H1 (cell line): ENCODE results near the gene PBOV1. TPM values are rescaled to one million over a fixed set of nuclear protein-coding genes. Genes with fewer than 3 reads are reported as not detected.

Experiments used
- CTCF ChIA-PET: fragments of 300-600 bp; sonication (Branson Sonifier 250); formaldehyde crosslinking; loops from one replicate; lab custom pipeline; 2021; ENCODE audit not compliant: partially characterized antibody; lab: Charles Lee
- POLR2A ChIA-PET: fragments of 300-600 bp; sonication (Branson Sonifier 250); formaldehyde crosslinking; loops from one replicate; lab custom pipeline; 2021; ENCODE audit warnings: inconsistent platforms; ENCODE audit not compliant: partially characterized antibody; lab: Charles Lee
- DNase-seq, 2 experiments: peaks; one replicate each; pipeline versions ENCODE4 v3.0.0 to v3.0.0-alpha.2; 2010 to 2022; ENCODE audit warnings: low spot score in 2 of 2, low read depth in 1 of 2, mixed read lengths in 1 of 2
- FAIRE-seq: peaks from 2 replicates; lab custom pipeline; 2011; peaks lifted over from hg19 to GRCh38; lab: Jason Lieb, UNC
- H2AFZ ChIP-seq: 2 replicates; pipeline ENCODE4 v1.8.1; 2012; ENCODE audit warnings: low read length, inconsistent platforms
- H2AK5ac ChIP-seq: 2 replicates; pipeline ENCODE4 v1.6.1; 2013; ENCODE audit warnings: low read depth, low read length
- H2BK120ac ChIP-seq: replicated peaks from 2 replicates; pipeline ENCODE3; 2013; ENCODE audit warnings: low read depth, low read length, inconsistent platforms
- H2BK12ac ChIP-seq: 2 replicates; pipeline ENCODE4 v1.6.1; 2013; ENCODE audit warnings: low read depth, low read length
- H2BK15ac ChIP-seq: 2 replicates; pipeline ENCODE4 v1.6.1; 2013; ENCODE audit warnings: low read length
- H2BK20ac ChIP-seq: 2 replicates; pipeline ENCODE4 v1.6.1; 2013; ENCODE audit warnings: low read length
- H2BK5ac ChIP-seq: 2 replicates; pipeline ENCODE4 v1.6.1; 2013; ENCODE audit warnings: low read depth, low read length
- H3K14ac ChIP-seq: 2 replicates; pipeline ENCODE4 v1.6.1; 2013; ENCODE audit warnings: inconsistent platforms; ENCODE audit not compliant: insufficient read length
- H3K18ac ChIP-seq: 2 replicates; pipeline ENCODE4 v1.6.1; 2013; ENCODE audit warnings: low read length; ENCODE audit errors: extremely low read depth
- H3K23ac ChIP-seq: 2 replicates; pipeline ENCODE4 v1.6.1; 2013; ENCODE audit warnings: inconsistent platforms; ENCODE audit not compliant: insufficient read length
- H3K23me2 ChIP-seq: 2 replicates; pipeline ENCODE4 v1.6.1; 2013; ENCODE audit warnings: low read depth, low read length
- H3K27ac ChIP-seq: 2 replicates; pipeline ENCODE4 v1.6.1; 2011; ENCODE audit warnings: low read depth, low read length, inconsistent platforms
- H3K27me3 ChIP-seq, 4 experiments: replicated peaks in 1 of 4; 1 replicate in 1 of 4; 2 replicates in 3 of 4; pipeline versions ENCODE4 v1.6.1 to v1.8.1; 2011 to 2013; ENCODE audit warnings: low read length in 3 of 4, mild to moderate bottlenecking in 3 of 4, inconsistent platforms in 2 of 4, mixed read lengths in 2 of 4, moderate library complexity in 1 of 4; ENCODE audit not compliant: control insufficient read depth in 3 of 4, insufficient read depth in 3 of 4; ENCODE audit errors: extremely low read depth in 1 of 4
- H3K36me3 ChIP-seq, 4 experiments: 2 replicates each; pipeline versions ENCODE4 v1.6.1 to v1.8.1; 2011 to 2013; ENCODE audit warnings: mild to moderate bottlenecking in 4 of 4, low read length in 3 of 4, moderate library complexity in 2 of 4, control low read depth in 1 of 4, inconsistent platforms in 1 of 4; ENCODE audit not compliant: insufficient read depth in 4 of 4, control insufficient read depth in 2 of 4
- H3K4ac ChIP-seq: replicated peaks from 2 replicates; pipeline ENCODE3; 2013; ENCODE audit warnings: low read length, low read depth, mixed read lengths, inconsistent platforms; ENCODE audit not compliant: insufficient read length
- H3K4me1 ChIP-seq, 4 experiments: replicated peaks in 1 of 4; 1 replicate in 1 of 4; 2 replicates in 3 of 4; pipeline versions ENCODE4 v1.6.1 to v1.8.1; 2011 to 2013; ENCODE audit warnings: low read length in 3 of 4, inconsistent platforms in 2 of 4, mixed read lengths in 1 of 4; ENCODE audit not compliant: insufficient read depth in 4 of 4, control insufficient read depth in 3 of 4
- H3K4me2 ChIP-seq, 2 experiments: 2 replicates each; pipeline versions ENCODE4 v1.6.1 to v1.8.1; 2011 to 2013; ENCODE audit warnings: low read depth in 2 of 2, low read length in 2 of 2, control low read depth in 1 of 2, inconsistent platforms in 1 of 2, mild to moderate bottlenecking in 1 of 2; ENCODE audit not compliant: insufficient read depth in 1 of 2
- H3K4me3 ChIP-seq, 4 experiments: fragments of 200-600, 300-600 bp in 1 of 4; sonication (generic), shearing (Covaris generic), sonication (Bioruptor Twin) in 1 of 4; 2 replicates each; pipeline versions ENCODE4 v1.5.1 to v1.8.1; 2011 to 2016; ENCODE audit warnings: low read length in 4 of 4, low read depth in 3 of 4, control low read depth in 2 of 4, inconsistent platforms in 2 of 4, mild to moderate bottlenecking in 2 of 4, mixed read lengths in 1 of 4, moderate library complexity in 1 of 4; ENCODE audit not compliant: insufficient read depth in 2 of 4; ENCODE audit errors: extremely low read depth in 1 of 4
- H3K56ac ChIP-seq: replicated peaks from 2 replicates; pipeline ENCODE3; 2013; ENCODE audit warnings: low read depth, mild to moderate bottlenecking, mixed read lengths, low read length, inconsistent platforms; ENCODE audit not compliant: insufficient read length
- H3K79me1 ChIP-seq: 2 replicates; pipeline ENCODE4 v1.6.1; 2013; ENCODE audit warnings: low read depth, low read length, control low read depth
- H3K79me2 ChIP-seq, 2 experiments: 2 replicates each; pipeline versions ENCODE4 v1.6.1 to v1.8.1; 2012 to 2013; ENCODE audit warnings: low read length in 2 of 2, mild to moderate bottlenecking in 2 of 2, inconsistent platforms in 1 of 2; ENCODE audit not compliant: insufficient read depth in 2 of 2, control insufficient read depth in 1 of 2
- H3K9ac ChIP-seq, 4 experiments: replicated peaks in 1 of 4; 1 replicate in 1 of 4; 2 replicates in 3 of 4; pipeline versions ENCODE4 v1.6.1 to v1.8.1; 2011 to 2013; ENCODE audit warnings: low read depth in 3 of 4, low read length in 3 of 4, control low read depth in 2 of 4, mild to moderate bottlenecking in 2 of 4, moderate library complexity in 2 of 4, inconsistent platforms in 1 of 4; ENCODE audit errors: extremely low read depth in 1 of 4
- H3K9me3 ChIP-seq, 2 experiments: 2 replicates each; pipeline versions ENCODE4 v1.6.1 to v1.8.1; 2012 to 2013; ENCODE audit warnings: mild to moderate bottlenecking in 2 of 2, moderate library complexity in 2 of 2, control low read depth in 1 of 2, inconsistent platforms in 1 of 2, low read depth in 1 of 2, low read length in 1 of 2, mixed read lengths in 1 of 2; ENCODE audit not compliant: insufficient read depth in 2 of 2
- H4K20me1 ChIP-seq, 2 experiments: replicated peaks in 1 of 2; 2 replicates each; pipeline versions ENCODE3 to v1.8.1; 2011 to 2013; ENCODE audit warnings: inconsistent platforms in 2 of 2, low read length in 2 of 2, mild to moderate bottlenecking in 1 of 2; ENCODE audit not compliant: insufficient read depth in 2 of 2, control insufficient read depth in 1 of 2
- H4K5ac ChIP-seq: 2 replicates; pipeline ENCODE4 v1.6.1; 2013; ENCODE audit warnings: low read length, low read depth, mixed read lengths, inconsistent platforms; ENCODE audit not compliant: insufficient read length
- H4K8ac ChIP-seq: 2 replicates; pipeline ENCODE4 v1.8.0; 2013; ENCODE audit warnings: mild to moderate bottlenecking, moderate library complexity, low read length, inconsistent platforms; ENCODE audit not compliant: insufficient read depth; ENCODE audit errors: extremely low read depth
- H4K91ac ChIP-seq: replicated peaks from 2 replicates; pipeline ENCODE3; 2013; ENCODE audit warnings: low read length, mixed read lengths, inconsistent platforms; ENCODE audit not compliant: insufficient read length
- KDM1A ChIP-seq: fragments of 200-600, 300-600 bp; sonication (generic); IDR thresholded peaks from 2 replicates; pipeline ENCODE4 v1.7.1; 2016; ENCODE audit warnings: mild to moderate bottlenecking, low read length, borderline replicate concordance
- WGBS, 2 experiments: shearing (Covaris generic) in 1 of 2; methylation state at CpG; one replicate each; pipeline versions ENCODE4 v1.1.6 to v1.1.7; 2013 to 2015; ENCODE audit warnings: low lambda C conversion rate in 2 of 2, mixed read lengths in 2 of 2, inconsistent platforms in 1 of 2, low coverage in 1 of 2, missing lambda C conversion rate in 1 of 2; ENCODE audit not compliant: insufficient replicate concordance in 2 of 2, insufficient coverage in 1 of 2, insufficient read length in 1 of 2; ENCODE audit errors: extremely low coverage in 1 of 2, missing lambda C conversion rate in 1 of 2; 5-methylcytosine and 5-hydroxymethylcytosine counted together
- polyA plus RNA-seq, 7 experiments: library from polyadenylated mRNA; depleted of rRNA in 3 of 7; stranded (reverse) in 5 of 7; unstranded in 2 of 7; fragments of >200 nt in 5 of 7; fragments of 200-250 nt in 2 of 7; gene quantifications; 1 replicate in 5 of 7; 2 replicates in 1 of 7; 4 replicates in 1 of 7; pipeline versions ENCODE4 v1.2.1 to v1.2.3, GENCODE V29; 2011 to 2013; ENCODE audit warnings: missing spikeins in 2 of 7, mixed read lengths in 2 of 7
- total RNA-seq: library from RNA; stranded (reverse); fragmentation: NEBNext Ultra II Directional; extraction: Animal tissue kit (Norgen Biotek cat#: 25700); gene quantifications from 2 replicates; pipeline ENCODE4 v1.2.1, GENCODE V29; 2021

The PBOV1 gene
- total and polyA plus RNA-seq, 2 of the 8 experiments (the other 6 are each of a cell fraction or from before 2014, with no cell fraction given): not detected

GRCh38 chr6:138219398-138219797 is 1.1 kb upstream of the PBOV1 start:
- no peak overlapping the region for H3K27ac ChIP-seq
- no peak overlapping the region for H3K9ac ChIP-seq
- no peak overlapping the region for H2BK15ac ChIP-seq
- H4K5ac ChIP-seq: no peak overlapping the region
- WGBS, 2 experiments: 90 to 100% methylated on average over 1 to 3 of the region's 3 CpGs
- no peak overlapping the region for H4K91ac ChIP-seq
- ChIA-PET CTCF (interaction anchor here (1.3 to 1.5 kb wide), 2 partner anchors 8 to 103 kb away, joined by 3 to 4 read pairs; no protein-coding TSS in a partner anchor), POLR2A (no interaction called here)
- FAIRE-seq: no peak
- H2BK120ac ChIP-seq: no peak overlapping the region
- H3K9me3 ChIP-seq: no peaks in the 10 kb centered on the region; a peak in 1 of 4 replicates
- H3K79me1 ChIP-seq: no peaks in the 10 kb centered on the region
- H4K8ac ChIP-seq: no peak overlapping the region
- H3K14ac ChIP-seq: no peak overlapping the region
- H3K4me2 ChIP-seq: no peak overlapping the region
- DNase-seq: no peak
- TF ChIP-seq KDM1A: no peak
- no peaks in the 10 kb centered on the region for H3K4me1 ChIP-seq
- no peak overlapping the region for H3K4me3 ChIP-seq
- H2AK5ac ChIP-seq: no peak overlapping the region
- H3K27me3 ChIP-seq: no peaks in the 10 kb centered on the region
- H2AFZ ChIP-seq: no peak overlapping the region
- no peak overlapping the region for H2BK12ac ChIP-seq
- H3K56ac ChIP-seq: no peak overlapping the region
- no peak overlapping the region for H2BK20ac ChIP-seq
- H3K4ac ChIP-seq: no peak overlapping the region
- H3K23me2 ChIP-seq: peaks cover 2% of the 10 kb centered on the region; the same call in 1 of the 2 replicates
- H2BK5ac ChIP-seq: no peak overlapping the region
- H3K79me2 ChIP-seq: no peaks in the 10 kb centered on the region
- no peaks in the 10 kb centered on the region for H4K20me1 ChIP-seq
- H3K18ac ChIP-seq: no peak overlapping the region
- H3K23ac ChIP-seq: no peak overlapping the region
- no peaks in the 10 kb centered on the region for H3K36me3 ChIP-seq
